SU-DHL-6 (cell line): ENCODE measurements around the gene PPT2.

ENCODE experiments used
- H2AFZ ChIP-seq: fragments of 200-600 bp; sonication (generic); 2 replicates; pipeline ENCODE4 v1.6.1; 2014; ENCODE audit warnings: low read depth, mild to moderate bottlenecking, moderate library complexity, mixed read lengths, antibody characterized with exemption, low read length; ENCODE audit not compliant: severe bottlenecking
- H3F3A ChIP-seq: fragments of 200-600 bp; shearing (Covaris generic); 2 replicates; pipeline ENCODE4 v1.6.0; 2016; ENCODE audit warnings: antibody characterized with exemption, mild to moderate bottlenecking; ENCODE audit not compliant: insufficient read depth
- H3K27ac ChIP-seq: fragments of 200-600 bp; sonication (generic); 2 replicates; pipeline ENCODE4 v1.5.1; 2016; ENCODE audit warnings: low read depth, mild to moderate bottlenecking, low read length, moderate library complexity, mixed read lengths
- H3K27me3 ChIP-seq: fragments of 200-600 bp; sonication (generic), shearing (Covaris generic); 2 replicates; pipeline ENCODE4 v1.6.0; 2014; ENCODE audit warnings: mild to moderate bottlenecking, low read length
- H3K36me3 ChIP-seq: fragments of 200-600 bp; sonication (generic); 2 replicates; pipeline ENCODE4 v1.6.1; 2014; ENCODE audit warnings: mild to moderate bottlenecking, low read length, mixed read lengths
- H3K4me2 ChIP-seq: fragments of 300-600, 200-600 bp; shearing (Covaris generic), sonication (generic); 2 replicates; pipeline ENCODE4 v1.6.0; 2014; ENCODE audit warnings: low read length, low read depth, mild to moderate bottlenecking; ENCODE audit not compliant: poor library complexity, severe bottlenecking
- H3K4me3 ChIP-seq: fragments of 200-600 bp; sonication (generic); 2 replicates; pipeline ENCODE4 v1.5.1; 2014; ENCODE audit warnings: antibody characterized with exemption, low read length, mild to moderate bottlenecking, mixed read lengths; ENCODE audit not compliant: insufficient read depth, poor library complexity, severe bottlenecking
- H3K79me2 ChIP-seq: fragments of 200-600 bp; sonication (generic); 2 replicates; pipeline ENCODE4 v1.6.1; 2014; ENCODE audit warnings: mild to moderate bottlenecking, low read length, moderate library complexity; ENCODE audit not compliant: insufficient read depth
- H3K9ac ChIP-seq: fragments of 200-600 bp; sonication (generic); 2 replicates; pipeline ENCODE4 v1.7.0; 2014; ENCODE audit warnings: mild to moderate bottlenecking, low read length
- H3K9me2 ChIP-seq: fragments of 200-600 bp; sonication (generic); replicated peaks from 2 replicates; pipeline ENCODE4 v1.6.1; 2014; ENCODE audit warnings: low read length; ENCODE audit not compliant: insufficient read depth
- H3K9me3 ChIP-seq: fragments of 200-600 bp; sonication (generic); 2 replicates; pipeline ENCODE4 v1.6.1; 2014; ENCODE audit warnings: low read length, mixed read lengths; ENCODE audit not compliant: insufficient read depth
- H4K20me1 ChIP-seq: fragments of 200-600 bp; sonication (generic); 2 replicates; pipeline ENCODE4 v1.6.1; 2014; ENCODE audit warnings: low read depth, mild to moderate bottlenecking, antibody characterized with exemption, low read length, moderate library complexity, mixed read lengths
- CTCF ChIP-seq: fragments of 200-600 bp; sonication (generic); IDR thresholded peaks from one replicate; pipeline ENCODE4 v1.5.1; 2017; ENCODE audit warnings: antibody characterized with exemption, mild to moderate bottlenecking, low read length, moderate library complexity; ENCODE audit not compliant: insufficient read depth, poor library complexity, severe bottlenecking
- EZH2phosphoT487 ChIP-seq: fragments of 200-600 bp; sonication (generic), shearing (Covaris generic); conservative IDR thresholded peaks from 2 replicates; pipeline ENCODE4 v1.6.1; 2018; ENCODE audit warnings: mild to moderate bottlenecking, antibody characterized with exemption, low read length, moderate library complexity, mixed read lengths

PPT2 gene

DNA sequence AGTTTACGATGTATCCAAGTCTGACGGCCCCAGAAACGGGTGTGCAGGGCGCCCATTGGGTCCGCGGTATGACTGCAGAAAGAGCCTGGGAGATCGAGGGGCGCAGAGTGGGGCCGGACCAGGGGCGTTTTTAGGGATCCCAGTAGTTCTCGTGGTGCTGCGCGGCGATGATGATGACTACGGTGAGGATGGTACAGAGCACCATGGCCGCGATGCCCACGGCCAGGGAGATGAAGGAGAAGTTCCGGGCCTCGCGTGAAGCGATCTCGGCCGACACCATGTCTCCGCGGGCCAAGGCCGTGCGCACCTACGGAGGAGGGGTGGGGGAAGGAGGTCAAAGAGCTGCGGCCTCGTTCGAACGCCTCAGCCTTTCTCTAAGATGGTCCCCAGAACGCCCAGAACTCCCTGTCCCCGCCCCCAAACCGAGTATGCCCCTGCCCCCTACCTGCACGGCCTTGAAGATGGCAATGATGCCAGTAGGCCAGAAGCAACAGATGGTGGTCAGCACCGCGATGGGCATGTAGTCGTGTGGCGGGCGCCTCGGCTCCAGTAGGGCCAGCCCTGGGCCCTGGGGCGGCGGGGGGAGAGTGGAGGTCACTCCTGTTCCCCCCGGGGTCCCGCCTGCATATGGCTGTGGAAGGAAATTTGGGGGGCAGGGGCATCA is 4.7 kb upstream of the PPT2 start:
- H3F3A ChIP-seq: peaks cover 8% of the 10 kb centered on the region; the same call in 1 of the 2 replicates
- H3K27ac ChIP-seq: no peak overlapping the region
- H3K9me3 ChIP-seq: no peaks in the 10 kb centered on the region
- H3K36me3 ChIP-seq: no peaks in the 10 kb centered on the region
- H3K4me3 ChIP-seq: no peak overlapping the region
- no peak for TF ChIP-seq CTCF
- no peak for TF ChIP-seq EZH2phosphoT487
- H3K4me2 ChIP-seq: no peak overlapping the region
- H3K79me2 ChIP-seq: no peaks in the 10 kb centered on the region
- H3K27me3 ChIP-seq: no peaks in the 10 kb centered on the region
- no peak overlapping the region for H2AFZ ChIP-seq
- no peaks in the 10 kb centered on the region for H4K20me1 ChIP-seq
- no peak overlapping the region for H3K9ac ChIP-seq
- no peaks in the 10 kb centered on the region for H3K9me2 ChIP-seq

DNA sequence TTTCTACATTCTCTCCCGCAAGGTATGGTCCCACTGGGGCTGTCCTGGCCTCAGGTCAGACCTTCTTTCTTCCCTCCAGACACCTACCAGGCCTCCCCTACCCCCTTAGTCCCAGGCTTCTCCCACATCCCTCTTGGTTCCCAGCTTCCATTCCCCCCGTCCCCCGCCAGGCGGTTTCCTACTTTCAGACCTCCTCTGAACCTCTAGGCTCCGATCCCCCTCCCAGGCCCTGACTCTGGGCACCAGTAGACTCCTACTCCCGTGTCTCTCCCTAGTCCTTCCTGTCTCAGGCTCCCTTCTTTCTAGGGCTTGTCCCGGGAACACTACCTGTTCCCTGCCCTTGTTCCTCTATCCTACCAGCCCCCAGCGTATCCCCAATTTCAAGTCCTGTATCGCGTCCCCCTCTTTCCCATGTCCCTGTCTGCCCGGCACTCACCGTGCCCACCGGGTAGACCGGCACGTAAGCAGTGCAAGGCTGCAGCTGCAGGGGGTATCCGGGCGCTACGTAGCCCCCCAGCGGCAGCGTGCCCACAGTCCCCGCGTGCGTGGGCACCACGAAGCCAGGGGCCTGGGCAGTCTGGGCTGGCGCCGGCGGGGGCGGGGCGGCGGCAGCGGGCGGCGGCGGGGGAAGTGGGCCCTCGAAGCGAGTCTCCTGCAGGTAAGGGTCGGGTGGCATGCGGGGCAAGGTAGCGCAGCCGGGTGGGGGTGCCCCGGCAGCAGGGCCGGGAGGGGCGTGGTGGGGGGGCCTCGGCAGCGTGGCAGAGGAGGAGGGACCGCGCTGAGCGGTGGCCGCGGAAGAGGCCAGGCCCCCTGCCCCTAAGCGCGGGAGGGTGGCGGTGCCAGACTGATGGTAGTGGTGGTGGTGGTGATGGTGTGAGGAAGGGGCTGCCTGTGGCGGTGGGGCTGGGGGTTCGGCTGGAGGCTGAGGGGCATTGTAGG is 3.7 kb upstream of the PPT2 start:
- Histone ChIP-seq H3K9me2 (no peaks in the 10 kb centered on the region), H4K20me1 (no peaks in the 10 kb centered on the region), H3K27ac (no peak overlapping the region), H3K79me2 (no peaks in the 10 kb centered on the region), H3K4me3 (no peak overlapping the region), H3F3A (peaks cover 8% of the 10 kb centered on the region; the same call in 1 of the 2 replicates), H3K4me2 (no peak overlapping the region), H3K27me3 (no peaks in the 10 kb centered on the region), H2AFZ (no peak overlapping the region), H3K9ac (no peak overlapping the region), H3K36me3 (no peaks in the 10 kb centered on the region), H3K9me3 (no peaks in the 10 kb centered on the region)
- no peak for TF ChIP-seq CTCF
- no peak for TF ChIP-seq EZH2phosphoT487

GRCh38 chr6:32151181-32151862 is 2.6 kb upstream of the PPT2 start:
- H3K9ac ChIP-seq: no peak overlapping the region
- no peaks in the 10 kb centered on the region for H3K27me3 ChIP-seq
- TF ChIP-seq CTCF: no peak
- TF ChIP-seq EZH2phosphoT487: no peak
- H3K79me2 ChIP-seq: no peaks in the 10 kb centered on the region
- H3K4me3 ChIP-seq: no peak overlapping the region
- no peak overlapping the region for H3K4me2 ChIP-seq
- H4K20me1 ChIP-seq: no peaks in the 10 kb centered on the region
- no peak overlapping the region for H2AFZ ChIP-seq
- H3K9me2 ChIP-seq: no peaks in the 10 kb centered on the region
- peaks cover 8% of the 10 kb centered on the region; the same call in 1 of the 2 replicates for H3F3A ChIP-seq
- H3K36me3 ChIP-seq: no peaks in the 10 kb centered on the region
- H3K9me3 ChIP-seq: no peaks in the 10 kb centered on the region
- no peak overlapping the region for H3K27ac ChIP-seq
